SU-DHL-6 (cell line): ENCODE results near the gene SLC22A4.

Experiments
- H2AFZ ChIP-seq: fragments of 200-600 bp; sonication (generic); 2 replicates; pipeline ENCODE4 v1.6.1; 2014; ENCODE audit warnings: low read depth, mild to moderate bottlenecking, moderate library complexity, mixed read lengths, antibody characterized with exemption, low read length; ENCODE audit not compliant: severe bottlenecking
- H3F3A ChIP-seq: fragments of 200-600 bp; shearing (Covaris generic); 2 replicates; pipeline ENCODE4 v1.6.0; 2016; ENCODE audit warnings: antibody characterized with exemption, mild to moderate bottlenecking; ENCODE audit not compliant: insufficient read depth
- H3K27ac ChIP-seq: fragments of 200-600 bp; sonication (generic); 2 replicates; pipeline ENCODE4 v1.5.1; 2016; ENCODE audit warnings: low read depth, mild to moderate bottlenecking, low read length, moderate library complexity, mixed read lengths
- H3K27me3 ChIP-seq: fragments of 200-600 bp; sonication (generic), shearing (Covaris generic); 2 replicates; pipeline ENCODE4 v1.6.0; 2014; ENCODE audit warnings: mild to moderate bottlenecking, low read length
- H3K36me3 ChIP-seq: fragments of 200-600 bp; sonication (generic); 2 replicates; pipeline ENCODE4 v1.6.1; 2014; ENCODE audit warnings: mild to moderate bottlenecking, low read length, mixed read lengths
- H3K4me2 ChIP-seq: fragments of 300-600, 200-600 bp; shearing (Covaris generic), sonication (generic); 2 replicates; pipeline ENCODE4 v1.6.0; 2014; ENCODE audit warnings: low read length, low read depth, mild to moderate bottlenecking; ENCODE audit not compliant: poor library complexity, severe bottlenecking
- H3K4me3 ChIP-seq: fragments of 200-600 bp; sonication (generic); 2 replicates; pipeline ENCODE4 v1.5.1; 2014; ENCODE audit warnings: antibody characterized with exemption, low read length, mild to moderate bottlenecking, mixed read lengths; ENCODE audit not compliant: insufficient read depth, poor library complexity, severe bottlenecking
- H3K79me2 ChIP-seq: fragments of 200-600 bp; sonication (generic); 2 replicates; pipeline ENCODE4 v1.6.1; 2014; ENCODE audit warnings: mild to moderate bottlenecking, low read length, moderate library complexity; ENCODE audit not compliant: insufficient read depth
- H3K9ac ChIP-seq: fragments of 200-600 bp; sonication (generic); 2 replicates; pipeline ENCODE4 v1.7.0; 2014; ENCODE audit warnings: mild to moderate bottlenecking, low read length
- H3K9me2 ChIP-seq: fragments of 200-600 bp; sonication (generic); replicated peaks from 2 replicates; pipeline ENCODE4 v1.6.1; 2014; ENCODE audit warnings: low read length; ENCODE audit not compliant: insufficient read depth
- H3K9me3 ChIP-seq: fragments of 200-600 bp; sonication (generic); 2 replicates; pipeline ENCODE4 v1.6.1; 2014; ENCODE audit warnings: low read length, mixed read lengths; ENCODE audit not compliant: insufficient read depth
- H4K20me1 ChIP-seq: fragments of 200-600 bp; sonication (generic); 2 replicates; pipeline ENCODE4 v1.6.1; 2014; ENCODE audit warnings: low read depth, mild to moderate bottlenecking, antibody characterized with exemption, low read length, moderate library complexity, mixed read lengths
- EZH2phosphoT487 ChIP-seq: fragments of 200-600 bp; sonication (generic), shearing (Covaris generic); conservative IDR thresholded peaks from 2 replicates; pipeline ENCODE4 v1.6.1; 2018; ENCODE audit warnings: mild to moderate bottlenecking, antibody characterized with exemption, low read length, moderate library complexity, mixed read lengths
- TF ChIP-seq, protein P1 (sequence below): fragments of 200-600 bp; sonication (generic); IDR thresholded peaks from one replicate; pipeline ENCODE4 v1.5.1; 2017; ENCODE audit warnings: antibody characterized with exemption, mild to moderate bottlenecking, low read length, moderate library complexity; ENCODE audit not compliant: insufficient read depth, poor library complexity, severe bottlenecking

SLC22A4 gene

DNA sequence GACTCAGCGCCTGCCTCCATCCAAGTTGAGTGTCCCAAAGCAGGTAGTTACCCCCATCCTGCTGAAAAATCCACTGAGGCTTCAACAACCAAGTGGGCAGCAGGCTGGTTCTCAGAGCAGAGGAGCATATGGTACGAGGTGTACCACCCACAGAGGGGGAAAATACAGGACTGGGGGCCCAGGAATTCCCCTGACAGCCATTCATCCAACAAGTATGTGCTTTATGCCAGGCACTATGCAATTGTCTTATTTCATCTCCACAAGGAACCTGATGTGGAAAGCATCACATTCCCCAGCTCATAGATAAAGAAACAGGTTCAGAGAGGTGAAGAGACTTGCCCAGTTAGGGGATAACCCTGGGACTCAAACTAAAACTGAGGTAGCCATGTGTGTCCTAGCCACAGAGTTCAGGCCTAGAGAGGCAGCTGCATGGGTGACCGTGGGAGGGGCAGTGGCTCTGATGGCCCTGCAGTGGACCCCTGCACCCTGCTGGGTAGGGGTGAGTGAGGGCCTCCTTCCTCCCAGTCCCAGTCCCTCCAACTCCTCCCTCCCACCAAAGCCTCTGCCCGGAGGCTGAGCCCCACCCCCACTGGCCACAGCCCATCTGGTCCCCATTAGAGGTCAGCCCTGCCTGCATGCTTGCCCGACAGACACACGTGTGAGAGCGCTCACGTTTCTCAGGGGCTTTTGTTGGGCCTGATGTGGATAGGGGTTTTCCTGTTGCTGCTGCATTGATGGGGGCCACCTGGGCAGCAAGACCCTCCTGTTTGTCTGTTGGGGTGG, 25.2 kb upstream of the SLC22A4 start:
- Histone ChIP-seq H3K9me3 (no peaks in the 10 kb centered on the region), H3K36me3 (no peaks in the 10 kb centered on the region), H3K79me2 (no peaks in the 10 kb centered on the region), H3K9me2 (no peaks in the 10 kb centered on the region), H3F3A (no peaks in the 10 kb centered on the region), H3K4me2 (no peak overlapping the region), H3K9ac (no peak overlapping the region), H3K27me3 (no peaks in the 10 kb centered on the region), H2AFZ (no peak overlapping the region), H3K4me3 (no peak overlapping the region), H3K27ac (no peak overlapping the region), H4K20me1 (no peaks in the 10 kb centered on the region)
- no peak for TF ChIP-seq EZH2phosphoT487
- TF ChIP-seq, protein P1, sequence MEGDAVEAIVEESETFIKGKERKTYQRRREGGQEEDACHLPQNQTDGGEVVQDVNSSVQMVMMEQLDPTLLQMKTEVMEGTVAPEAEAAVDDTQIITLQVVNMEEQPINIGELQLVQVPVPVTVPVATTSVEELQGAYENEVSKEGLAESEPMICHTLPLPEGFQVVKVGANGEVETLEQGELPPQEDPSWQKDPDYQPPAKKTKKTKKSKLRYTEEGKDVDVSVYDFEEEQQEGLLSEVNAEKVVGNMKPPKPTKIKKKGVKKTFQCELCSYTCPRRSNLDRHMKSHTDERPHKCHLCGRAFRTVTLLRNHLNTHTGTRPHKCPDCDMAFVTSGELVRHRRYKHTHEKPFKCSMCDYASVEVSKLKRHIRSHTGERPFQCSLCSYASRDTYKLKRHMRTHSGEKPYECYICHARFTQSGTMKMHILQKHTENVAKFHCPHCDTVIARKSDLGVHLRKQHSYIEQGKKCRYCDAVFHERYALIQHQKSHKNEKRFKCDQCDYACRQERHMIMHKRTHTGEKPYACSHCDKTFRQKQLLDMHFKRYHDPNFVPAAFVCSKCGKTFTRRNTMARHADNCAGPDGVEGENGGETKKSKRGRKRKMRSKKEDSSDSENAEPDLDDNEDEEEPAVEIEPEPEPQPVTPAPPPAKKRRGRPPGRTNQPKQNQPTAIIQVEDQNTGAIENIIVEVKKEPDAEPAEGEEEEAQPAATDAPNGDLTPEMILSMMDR, result no peak

DNA sequence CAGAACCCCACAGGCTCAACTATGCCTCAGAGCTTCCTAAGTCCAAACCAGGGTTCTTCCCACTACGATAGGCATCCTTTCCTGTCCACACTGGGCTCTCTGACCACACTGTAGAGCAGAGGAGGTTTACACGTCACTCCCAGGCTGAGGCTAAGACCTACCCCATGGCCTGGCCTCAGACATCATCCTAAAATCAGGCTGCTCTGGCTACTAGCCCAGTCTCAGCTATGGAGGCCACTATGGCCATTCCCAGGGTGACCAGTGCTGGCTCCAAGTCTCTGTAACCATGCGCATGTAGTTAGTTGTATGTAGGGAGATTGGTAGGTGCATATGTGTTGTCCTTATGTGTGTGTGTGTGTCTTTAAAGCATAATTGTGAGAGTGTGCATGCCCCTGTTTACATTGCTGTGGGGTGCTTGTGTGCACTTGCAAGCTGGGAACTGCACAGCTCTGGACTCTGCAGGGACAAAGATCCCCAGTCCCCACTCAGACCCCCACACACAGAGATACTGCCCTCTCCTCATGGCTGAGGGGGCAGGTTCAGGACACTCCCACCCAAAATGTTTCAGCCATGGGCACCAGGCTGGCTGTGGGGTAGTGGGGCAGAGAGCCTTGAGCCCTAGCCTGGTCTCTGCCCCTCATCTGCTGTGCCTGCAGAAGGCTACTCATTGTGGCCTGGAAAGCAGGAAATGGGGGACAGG, 24.4 kb upstream of the SLC22A4 start:
- no peaks in the 10 kb centered on the region for H3K79me2 ChIP-seq
- H2AFZ ChIP-seq, result no peak overlapping the region
- H3K4me3 ChIP-seq, result no peak overlapping the region
- no peaks in the 10 kb centered on the region for H3K36me3 ChIP-seq
- no peaks in the 10 kb centered on the region for H3K9me3 ChIP-seq
- H3K9me2 ChIP-seq, result no peaks in the 10 kb centered on the region
- H3K4me2 ChIP-seq, result no peak overlapping the region
- H4K20me1 ChIP-seq, result no peaks in the 10 kb centered on the region
- TF ChIP-seq EZH2phosphoT487, result no peak
- TF ChIP-seq, protein P1, result no peak
- no peak overlapping the region for H3K27ac ChIP-seq
- no peaks in the 10 kb centered on the region for H3F3A ChIP-seq
- no peak overlapping the region for H3K9ac ChIP-seq
- H3K27me3 ChIP-seq, result no peaks in the 10 kb centered on the region

DNA sequence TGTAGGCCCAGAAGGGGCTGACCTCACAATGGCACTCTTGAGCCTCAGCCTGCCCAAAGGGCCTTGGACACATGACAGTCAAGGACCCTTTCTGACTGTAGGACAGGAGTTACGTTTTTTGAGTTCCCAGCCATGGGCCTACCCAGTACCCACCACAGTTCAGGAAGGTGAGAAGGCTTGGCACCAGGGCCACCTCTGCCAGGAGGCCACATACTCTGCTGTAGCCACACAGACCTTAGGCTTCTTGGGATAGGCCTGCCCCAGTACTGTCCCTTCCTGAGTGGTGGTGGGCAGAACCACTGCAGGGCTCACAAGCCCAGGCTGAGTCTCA, 23.9 kb upstream of the SLC22A4 start:
- Histone ChIP-seq H3K4me3 (no peak overlapping the region), H3K27ac (no peak overlapping the region), H4K20me1 (no peaks in the 10 kb centered on the region), H3K9me2 (no peaks in the 10 kb centered on the region), H3K27me3 (no peaks in the 10 kb centered on the region), H3K79me2 (no peaks in the 10 kb centered on the region), H3K36me3 (no peaks in the 10 kb centered on the region), H3F3A (no peaks in the 10 kb centered on the region), H3K9me3 (no peaks in the 10 kb centered on the region), H2AFZ (no peak overlapping the region), H3K4me2 (no peak overlapping the region), H3K9ac (no peak overlapping the region)
- TF ChIP-seq, protein P1, result no peak
- no peak for TF ChIP-seq EZH2phosphoT487
